ENCODE measurements around the gene CALCOCO2. TPM values are rescaled to one million over a fixed set of nuclear protein-coding genes. Genes with fewer than 3 reads are reported as not detected.

The CALCOCO2 gene
- total RNA-seq, 1 donor from 2014 or later: 30.3 TPM

GRCh38 chr17:48909783-48910182, 78.9 kb downstream of the CALCOCO2 start:
- FAIRE-seq (no peak), DNase-seq (ENCODE audit: low read depth) (peak; percentile 14)
- H3K4me3 ChIP-seq (ENCODE audit: low read depth, low read length): peak overlapping the region; percentile 79
- no peak for TF ChIP-seq CTCF (IDR thresholded peaks at IDR 0.05; ENCODE audit: insufficient read depth, low read length, severe bottlenecking)
- no peaks in the 10 kb centered on the region for H3K27me3 ChIP-seq (ENCODE audit: control insufficient read depth, insufficient read depth, low read length)
- peaks cover 15% of the 10 kb centered on the region for H3K36me3 ChIP-seq (ENCODE audit: control insufficient read depth, insufficient read depth, low read length)

- peaks cover 15% of the 10 kb centered on the region for H3K36me3 ChIP-seq (ENCODE audit: control insufficient read depth, insufficient read depth, low read length)
- no peak for TF ChIP-seq CTCF (IDR thresholded peaks at IDR 0.05; ENCODE audit: insufficient read depth, low read length, severe bottlenecking)
- DNase-seq (ENCODE audit: low read depth): no peak
- no peak for FAIRE-seq
- H3K27me3 ChIP-seq (ENCODE audit: control insufficient read depth, insufficient read depth, low read length): no peaks in the 10 kb centered on the region
- H3K4me3 ChIP-seq (ENCODE audit: low read depth, low read length): no peak overlapping the region
Measured at GRCh38 chr17:48910370-48910769, 79.5 kb downstream of the CALCOCO2 start.

DNA sequence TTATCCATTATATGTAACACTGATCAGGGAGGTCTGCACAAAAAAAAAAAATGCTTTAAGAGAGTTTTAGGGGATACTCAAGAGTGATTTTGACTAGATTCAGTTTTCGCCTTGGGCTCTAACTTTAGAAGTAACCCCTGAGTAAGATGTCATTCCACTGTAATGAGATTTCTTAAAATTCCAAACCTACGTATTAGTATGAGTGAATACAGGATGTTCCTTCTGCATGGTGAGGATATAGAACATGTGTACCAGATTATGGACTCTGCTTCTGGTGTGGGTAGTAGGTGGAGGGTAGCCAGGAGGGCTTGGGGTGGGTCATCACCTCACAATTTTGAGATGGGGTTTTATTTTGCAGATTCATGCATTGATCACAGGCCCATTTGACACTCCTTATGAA, 81.6 kb downstream of the CALCOCO2 start:
- no peak for TF ChIP-seq CTCF (IDR thresholded peaks at IDR 0.05; ENCODE audit: insufficient read depth, low read length, severe bottlenecking)
- DNase-seq (ENCODE audit: low read depth) (no peak), FAIRE-seq (no peak)
- no peaks in the 10 kb centered on the region for H3K27me3 ChIP-seq (ENCODE audit: control insufficient read depth, insufficient read depth, low read length)
- no peak overlapping the region for H3K4me3 ChIP-seq (ENCODE audit: low read depth, low read length)
- H3K36me3 ChIP-seq (ENCODE audit: control insufficient read depth, insufficient read depth, low read length): peaks cover 20% of the 10 kb centered on the region

Other genes with a start within 250 kb of the CALCOCO2 start
- not detected in 2 replicates for gene HOXB3, start 240.8 kb upstream of the CALCOCO2 start, total RNA-seq
- not detected in 2 replicates for gene HOXB5, start 237.3 kb upstream of the CALCOCO2 start, total RNA-seq
- gene HOXB6, start 226.0 kb upstream of the CALCOCO2 start, total RNA-seq: not detected in 2 replicates
- gene HOXB7, start 220.0 kb upstream of the CALCOCO2 start, total RNA-seq: not detected in 2 replicates
- gene HOXB8, start 215.7 kb upstream of the CALCOCO2 start, total RNA-seq: not detected in 2 replicates
- not detected in 2 replicates for gene HOXB9, start 204.7 kb upstream of the CALCOCO2 start, total RNA-seq
- not detected in 2 replicates for gene PRAC1, start 108.5 kb upstream of the CALCOCO2 start, total RNA-seq
- not detected in 2 replicates for gene PRAC2, start 107.8 kb upstream of the CALCOCO2 start, total RNA-seq
- gene HOXB13, start 102.3 kb upstream of the CALCOCO2 start, total RNA-seq: not detected in 2 replicates
- not detected in 2 replicates for gene TTLL6, start 13.8 kb upstream of the CALCOCO2 start, total RNA-seq
- gene ATP5MC1, start 61.8 kb downstream of the CALCOCO2 start, total RNA-seq: 21.4 and 23.4 TPM in 2 replicates
- 37.9 and 71.8 TPM in 2 replicates for gene UBE2Z, start 77.4 kb downstream of the CALCOCO2 start, total RNA-seq
- gene SNF8, start 113.8 kb downstream of the CALCOCO2 start, total RNA-seq: 77.7 and 98.3 TPM in 2 replicates
- not detected in 2 replicates for gene GIP, start 137.6 kb downstream of the CALCOCO2 start, total RNA-seq
- not detected in 2 replicates for gene IGF2BP1, start 166.3 kb downstream of the CALCOCO2 start, total RNA-seq